Mesenchymal stem cell (in vitro differentiated cells and primary cell): Measurements from ENCODE around the gene TYROBP. TPM values are rescaled to one million over a fixed set of nuclear protein-coding genes. Genes with fewer than 3 reads are reported as not detected.

Source experiments
- DNase-seq: peaks from one replicate; pipeline ENCODE4 v3.0.0-alpha.2; 2013
- H2AFZ ChIP-seq: one replicate; pipeline ENCODE4 v1.6.1; 2013; ENCODE audit warnings: low read depth, mild to moderate bottlenecking, control low read depth, inconsistent platforms, low read length, moderate library complexity
- H2AK5ac ChIP-seq: 2 replicates; pipeline ENCODE4 v1.6.1; 2013; ENCODE audit warnings: low read length, moderate library complexity, mild to moderate bottlenecking, inconsistent platforms; ENCODE audit not compliant: severe bottlenecking
- H2BK120ac ChIP-seq: one replicate; pipeline ENCODE4 v1.6.1; 2013; ENCODE audit warnings: low read depth, mild to moderate bottlenecking, inconsistent platforms, low read length, moderate library complexity
- H2BK12ac ChIP-seq, 2 experiments: one replicate each; pipeline ENCODE4 v1.6.1; 2013; ENCODE audit warnings: inconsistent platforms in 2 of 2, low read length in 2 of 2, mild to moderate bottlenecking in 2 of 2, moderate library complexity in 2 of 2, control low read depth in 1 of 2
- H2BK15ac ChIP-seq: one replicate; pipeline ENCODE4 v1.6.1; 2013; ENCODE audit warnings: mild to moderate bottlenecking, low read depth, inconsistent platforms; ENCODE audit not compliant: poor library complexity, severe bottlenecking
- H2BK5ac ChIP-seq: 2 replicates; pipeline ENCODE4 v1.6.1; 2013; ENCODE audit warnings: low read depth, mild to moderate bottlenecking, low read length, control low read depth, inconsistent platforms; ENCODE audit not compliant: poor library complexity, severe bottlenecking
- H3K14ac ChIP-seq, 2 experiments: one replicate each; pipeline ENCODE4 v1.6.1; 2013; ENCODE audit warnings: inconsistent platforms in 2 of 2, low read length in 2 of 2, control low read depth in 1 of 2, mild to moderate bottlenecking in 1 of 2, moderate library complexity in 1 of 2
- H3K18ac ChIP-seq, 2 experiments: one replicate each; pipeline ENCODE4 v1.6.1; 2013; ENCODE audit warnings: inconsistent platforms in 2 of 2, low read length in 2 of 2, control low read depth in 1 of 2, low read depth in 1 of 2, mild to moderate bottlenecking in 1 of 2
- H3K23ac ChIP-seq, 2 experiments: one replicate each; pipeline ENCODE4 v1.6.1; 2013; ENCODE audit warnings: inconsistent platforms in 2 of 2, low read length in 2 of 2, mild to moderate bottlenecking in 2 of 2, moderate library complexity in 2 of 2, control low read depth in 1 of 2
- H3K27ac ChIP-seq: 2 replicates; pipeline ENCODE4 v1.5.1; 2013; ENCODE audit warnings: mild to moderate bottlenecking, moderate library complexity, low read length, control low read depth, inconsistent platforms; ENCODE audit not compliant: poor library complexity, severe bottlenecking
- H3K27me3 ChIP-seq, 2 experiments: 2 replicates each; pipeline versions ENCODE4 v1.6.1 to v1.7.0; 2013; ENCODE audit warnings: low read length in 2 of 2, mild to moderate bottlenecking in 2 of 2, moderate library complexity in 2 of 2, control low read depth in 1 of 2, inconsistent platforms in 1 of 2; ENCODE audit not compliant: control insufficient read depth in 1 of 2, insufficient read depth in 1 of 2
- H3K36me3 ChIP-seq, 2 experiments: 2 replicates each; pipeline versions ENCODE4 v1.6.1 to v1.7.0; 2013; ENCODE audit warnings: low read length in 2 of 2, control low read depth in 1 of 2, inconsistent platforms in 1 of 2, low read depth in 1 of 2, mild to moderate bottlenecking in 1 of 2; ENCODE audit not compliant: insufficient read depth in 2 of 2, control insufficient read depth in 1 of 2
- H3K4ac ChIP-seq, 2 experiments: one replicate each; pipeline ENCODE4 v1.6.1; 2013; ENCODE audit warnings: inconsistent platforms in 2 of 2, low read length in 2 of 2, mild to moderate bottlenecking in 2 of 2, moderate library complexity in 2 of 2, control low read depth in 1 of 2, low read depth in 1 of 2
- H3K4me1 ChIP-seq: 2 replicates; pipeline ENCODE4 v1.6.1; 2013; ENCODE audit warnings: low read depth, low read length, control low read depth; ENCODE audit not compliant: control insufficient read depth, insufficient read depth
- H3K4me2 ChIP-seq: 2 replicates; pipeline ENCODE4 v1.6.1; 2013; ENCODE audit warnings: low read length, mild to moderate bottlenecking, inconsistent platforms; ENCODE audit not compliant: poor library complexity, severe bottlenecking
- H3K4me3 ChIP-seq, 2 experiments: 2 replicates each; pipeline versions ENCODE4 v1.5.1 to v1.7.0; 2013; ENCODE audit warnings: low read length in 2 of 2, mild to moderate bottlenecking in 2 of 2, control low read depth in 1 of 2, low read depth in 1 of 2; ENCODE audit not compliant: insufficient read depth in 1 of 2
- H3K79me1 ChIP-seq: replicated peaks from 2 replicates; pipeline ENCODE4 v1.6.1; 2013; ENCODE audit warnings: mild to moderate bottlenecking, control low read depth, low read length, inconsistent platforms; ENCODE audit not compliant: poor library complexity, severe bottlenecking
- H3K9ac ChIP-seq: 2 replicates; pipeline ENCODE4 v1.7.0; 2013; ENCODE audit warnings: mild to moderate bottlenecking, low read length, moderate library complexity
- H3K9me3 ChIP-seq: 2 replicates; pipeline ENCODE4 v1.7.0; 2013; ENCODE audit warnings: mild to moderate bottlenecking, low read length; ENCODE audit not compliant: control insufficient read depth
- H4K8ac ChIP-seq: one replicate; pipeline ENCODE4 v1.6.1; 2013; ENCODE audit warnings: inconsistent platforms, mild to moderate bottlenecking, low read length, moderate library complexity
- H4K91ac ChIP-seq: one replicate; pipeline ENCODE4 v1.6.1; 2013; ENCODE audit warnings: mild to moderate bottlenecking, low read length, inconsistent platforms
- WGBS: methylation state at CpG from one replicate; pipeline ENCODE4 v1.1.7; 2013; ENCODE audit warnings: mixed read lengths; 5-methylcytosine and 5-hydroxymethylcytosine counted together
- small RNA-seq: library from polyadenylated mRNA; stranded (forward); fragments of <200 nt; extraction: miRNeasy Mini kit (QIAGEN cat#:217004); gene quantifications from one replicate; pipeline ENCODE3, GENCODE V24; 2013; ENCODE audit warnings: low read depth

TYROBP gene

DNA sequence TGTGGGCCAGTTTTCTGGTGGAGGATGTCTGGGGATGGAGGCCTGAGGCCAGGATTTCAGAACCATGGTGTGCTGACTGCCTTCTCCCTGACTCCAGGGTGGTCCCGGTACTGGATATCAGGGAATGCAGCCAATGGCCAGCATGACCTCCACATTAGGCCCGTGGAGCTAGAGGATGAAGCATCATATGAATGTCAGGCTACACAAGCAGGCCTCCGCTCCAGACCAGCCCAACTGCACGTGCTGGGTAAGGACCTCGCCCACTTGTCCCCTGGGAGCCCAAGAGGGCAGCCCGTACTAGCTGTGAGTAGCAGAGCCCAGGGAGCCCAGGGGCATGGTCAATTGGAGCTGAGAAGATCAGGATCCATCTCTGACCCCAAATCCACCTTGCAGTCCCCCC is 49.8 kb downstream of the TYROBP start:
- Histone ChIP-seq H3K9me3 (no peaks in the 10 kb centered on the region), H3K14ac (no peak overlapping the region), H3K18ac (no peak overlapping the region), H3K4me3 (no peak overlapping the region), H3K9ac (no peak overlapping the region), H4K8ac (no peak overlapping the region), H2BK5ac (no peak overlapping the region), H3K23ac (no peak overlapping the region), H2AFZ (no peak overlapping the region), H3K4ac (no peak overlapping the region), H2BK15ac (no peak overlapping the region), H3K27ac (no peak overlapping the region), H3K27me3 (peaks cover 87 to 91% of the 10 kb centered on the region in 2 experiments), H3K4me2 (no peak overlapping the region), H3K36me3 (no peaks in the 10 kb centered on the region), H2BK12ac (no peak overlapping the region), H3K79me1 (no peaks in the 10 kb centered on the region), H3K4me1 (peaks cover 20% of the 10 kb centered on the region), H2BK120ac (no peak overlapping the region), H4K91ac (peak overlapping the region; percentile 21), H2AK5ac (no peak overlapping the region)
- 74% methylated on average over 6 of the region's 6 CpGs for WGBS
- no peak for DNase-seq

DNA sequence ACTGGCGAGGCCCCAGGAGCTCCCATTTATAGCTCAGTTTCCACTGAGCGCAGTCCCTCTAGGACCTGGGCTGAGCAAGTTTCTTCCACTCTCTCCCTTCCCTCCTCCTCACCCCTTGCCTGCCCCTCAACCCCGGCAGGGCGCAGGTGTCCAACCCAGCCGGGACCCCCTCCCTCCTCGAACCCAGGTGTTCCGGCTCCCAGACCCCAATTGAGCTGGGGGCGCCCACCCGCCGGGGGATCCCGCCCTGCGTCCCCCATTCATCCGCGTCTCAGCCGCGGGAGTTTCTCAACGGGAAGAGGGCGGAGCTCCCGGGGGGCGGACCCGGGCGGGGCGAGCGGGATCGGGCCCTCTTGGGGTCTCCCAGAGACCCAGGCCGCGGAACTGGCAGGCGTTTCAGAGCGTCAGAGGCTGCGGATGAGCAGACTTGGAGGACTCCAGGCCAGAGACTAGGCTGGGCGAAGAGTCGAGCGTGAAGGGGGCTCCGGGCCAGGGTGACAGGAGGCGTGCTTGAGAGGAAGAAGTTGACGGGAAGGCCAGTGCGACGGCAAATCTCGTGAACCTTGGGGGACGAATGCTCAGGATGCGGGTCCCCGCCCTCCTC is 51.4 kb downstream of the TYROBP start, which contains the start of gene KIRREL2:
Gene KIRREL2 (plus strand): TSS at position 366 of the 604 bp plus-strand sequence. CDS start 209 bp downstream, at position 575.
- Histone ChIP-seq H4K91ac (no peak within 1 kb of the TSS), H3K27me3 (peaks cover 88 to 92% of the 10 kb centered on the region in 2 experiments), H3K79me1 (no peaks in the 10 kb centered on the region), H3K14ac (no peak within 1 kb of the TSS), H2BK120ac (no peak within 1 kb of the TSS), H2AK5ac (no peak within 1 kb of the TSS), H3K9me3 (no peaks in the 10 kb centered on the region), H2BK12ac (no peak within 1 kb of the TSS), H3K4ac (no peak within 1 kb of the TSS), H4K8ac (no peak within 1 kb of the TSS), H3K4me3 (peak within 1 kb of the TSS; percentile 41 to 67), H3K18ac (no peak within 1 kb of the TSS), H2BK15ac (no peak within 1 kb of the TSS), H3K4me1 (peaks cover 23% of the 10 kb centered on the region), H2AFZ (peak within 1 kb of the TSS; percentile 62), H3K4me2 (peak within 1 kb of the TSS; percentile 91), H2BK5ac (no peak within 1 kb of the TSS), H3K27ac (no peak within 1 kb of the TSS), H3K36me3 (no peaks in the 10 kb centered on the region), H3K23ac (no peak within 1 kb of the TSS), H3K9ac (no peak within 1 kb of the TSS)
- 1% methylated on average over 41 of the region's 42 CpGs for WGBS
- DNase-seq: peak; percentile 6

Small RNAs within 50 kb of the gene (small RNA-seq; reads per million reads assigned to genes)
- gene AF038458.1 (not detected), gene RN7SL402P (not detected)
